Measurements from ENCODE around the gene ZNF560.
"Not testable (repeated sequence)": the region's sequence is repeated elsewhere in the genome, so short reads cannot be mapped to it uniquely, and the experiment has no call there.

The ZNF560 gene

DNA sequence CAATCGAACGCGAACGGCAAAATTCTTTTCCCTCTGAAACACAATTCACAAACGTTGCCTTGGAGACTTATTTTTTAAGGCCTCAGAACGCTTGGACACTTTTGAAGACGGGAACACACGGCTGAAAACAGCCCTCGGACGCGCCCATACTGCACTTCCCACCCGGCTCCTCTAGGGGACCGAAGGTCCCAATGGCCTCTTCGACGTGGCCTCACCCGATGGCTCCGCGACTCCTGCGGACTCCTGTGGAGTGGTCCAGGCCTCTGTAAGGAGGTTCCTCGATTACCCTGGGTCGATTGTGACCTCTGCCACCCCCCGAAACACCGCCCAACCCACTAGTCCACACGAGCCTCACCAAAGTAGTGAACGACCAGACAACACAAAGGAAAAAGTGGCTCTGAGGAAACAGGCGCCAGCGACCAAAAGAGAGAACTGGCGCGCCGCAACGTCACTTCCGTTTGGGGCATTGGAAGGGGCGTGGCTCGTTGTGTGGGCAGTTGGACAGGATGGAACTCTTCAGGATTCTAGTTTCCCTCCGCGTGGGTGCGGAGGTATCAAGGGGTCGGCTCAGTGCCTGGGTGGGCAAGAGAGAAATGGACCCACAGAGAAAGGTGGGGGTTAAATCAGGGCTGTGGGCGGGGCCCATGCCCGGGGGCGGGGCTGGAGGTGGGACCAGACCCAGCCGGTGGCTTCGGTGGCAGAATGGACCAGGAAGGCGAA is at the start of gene ZNF560:
TSS of gene ZNF560 (minus strand) at position 434 of the 720 bp plus-strand sequence. CDS start 23,303 bp downstream, outside the sequence.
- peak; percentile 3 to 10 for DNase-seq

DNA sequence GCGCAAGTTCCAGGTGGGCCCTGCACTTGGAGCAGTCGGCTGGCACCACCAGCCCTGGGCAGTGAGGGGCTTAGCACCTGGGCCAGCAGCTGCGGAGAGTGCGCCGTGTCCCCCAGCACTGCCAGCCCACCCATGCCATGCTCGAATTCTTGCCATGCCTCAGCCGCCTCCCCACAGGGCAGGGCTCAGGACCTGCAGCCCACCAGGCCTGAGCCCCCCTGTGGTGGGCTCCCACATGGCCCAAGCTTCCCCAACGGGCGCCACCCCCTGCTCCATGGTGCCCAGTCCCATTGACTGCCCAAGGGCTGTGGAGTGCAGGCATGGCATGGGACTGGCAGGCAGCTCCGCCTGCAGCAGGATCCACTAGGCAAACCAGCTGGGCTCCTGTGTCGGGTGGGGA is 49.5 kb upstream of the ZNF560 start:
- DNase-seq = no peak

DNA sequence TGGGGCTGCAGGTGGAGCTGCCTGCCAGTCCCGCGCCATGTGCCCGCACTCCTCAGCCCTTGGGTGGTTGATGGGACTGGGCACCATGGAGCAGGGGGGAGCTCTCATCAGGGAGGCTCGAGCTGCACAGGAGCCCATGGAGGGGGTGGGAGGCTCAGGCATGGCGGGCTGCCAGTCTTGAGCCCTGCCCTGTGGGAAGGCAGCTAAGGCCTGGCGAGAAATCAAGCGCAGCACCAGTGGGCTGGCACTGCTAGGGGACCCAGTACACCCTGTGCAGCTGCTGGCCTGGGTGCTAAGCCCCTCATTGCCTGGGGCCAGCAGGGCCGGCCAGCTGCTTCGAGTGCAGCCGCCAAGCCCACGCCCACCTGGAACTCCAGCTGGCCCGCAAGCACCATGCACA is 42.9 kb upstream of the ZNF560 start:
- not testable (repeated sequence) for DNase-seq

DNA sequence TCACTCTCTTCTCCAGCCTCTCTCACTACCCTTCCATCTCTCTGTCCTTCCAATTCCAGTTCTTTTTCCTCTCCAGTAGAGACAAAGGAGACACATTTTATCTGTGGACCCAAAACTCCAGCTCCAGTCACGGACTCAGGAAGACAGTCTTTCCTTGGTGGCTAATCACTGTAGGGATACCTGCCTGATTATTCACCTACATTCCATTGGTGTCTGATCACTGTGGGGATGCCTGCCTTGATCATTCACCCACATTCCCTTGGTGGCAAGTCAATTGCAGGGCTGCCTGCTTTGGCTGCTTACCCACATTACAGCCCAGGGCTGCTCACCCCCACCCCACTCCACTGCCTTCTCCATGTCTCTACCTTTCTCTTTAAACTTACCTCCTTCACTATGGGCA is 41.5 kb upstream of the ZNF560 start:
- DNase-seq = not testable (repeated sequence)

DNA sequence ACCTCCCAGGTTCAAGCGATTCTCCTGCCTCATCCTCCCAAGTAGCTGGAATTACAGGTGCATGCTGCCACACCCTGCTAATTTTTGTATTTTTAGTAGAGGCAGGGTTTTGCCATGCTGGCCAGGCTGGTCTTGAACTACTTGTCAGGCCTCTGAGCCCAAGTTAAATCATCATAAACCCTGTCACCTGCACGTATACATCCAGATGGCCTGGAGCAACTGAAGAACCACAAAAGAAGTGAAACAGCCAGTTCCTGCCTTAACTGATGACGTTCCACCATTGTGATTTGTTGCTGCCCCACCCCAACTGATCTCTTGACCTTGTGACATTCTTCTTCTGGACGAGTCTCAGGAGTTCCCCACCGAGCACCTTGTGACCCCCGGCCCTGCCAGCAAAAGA is 40.8 kb upstream of the ZNF560 start:
- not testable (repeated sequence) for DNase-seq

DNA sequence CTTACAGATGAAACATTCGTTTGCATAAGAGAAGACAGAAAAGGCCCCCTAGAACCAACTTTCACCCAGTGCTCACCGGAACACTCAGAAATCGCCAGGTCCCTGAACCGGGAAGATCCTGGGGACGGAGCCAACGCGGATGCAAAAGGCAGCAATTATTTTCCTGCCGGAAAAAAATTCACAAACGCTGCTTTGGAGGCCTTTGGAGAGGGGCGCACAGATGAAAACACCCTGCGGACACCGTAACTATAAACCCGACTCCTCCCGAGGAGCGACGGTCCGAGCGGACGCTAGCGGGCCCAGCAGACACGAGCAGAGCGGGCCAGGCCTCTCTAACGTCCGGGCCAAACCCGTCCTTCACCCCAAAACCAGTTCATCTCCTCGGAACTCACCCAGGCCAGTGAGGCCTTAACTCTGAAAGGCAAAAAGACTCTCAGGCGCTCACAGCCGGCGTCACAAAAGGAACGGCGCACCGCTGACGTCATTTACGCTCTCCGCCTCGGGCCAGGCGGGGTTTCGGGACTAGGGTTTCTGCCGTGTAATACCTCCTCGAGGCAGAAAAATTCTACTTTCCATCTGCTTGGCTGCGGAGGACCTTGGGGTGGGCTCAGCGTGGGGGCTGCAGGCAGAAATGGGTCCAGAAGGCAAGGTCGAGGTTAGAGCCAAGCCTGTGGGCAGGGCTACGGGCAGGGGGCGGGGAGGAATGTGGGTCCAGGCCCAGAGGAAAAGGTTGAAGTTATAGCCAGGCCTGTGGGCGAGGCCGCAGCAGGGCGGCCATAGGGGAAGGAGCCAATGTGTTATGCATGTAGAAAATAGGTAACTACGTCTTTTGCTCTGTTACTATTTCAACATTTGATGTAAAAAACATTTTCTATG is 40.0 kb upstream of the ZNF560 start, which contains the start of gene ZNF426:
TSS of gene ZNF426 (minus strand) at position 463 of the 876 bp plus-strand sequence. CDS start 2,413 bp downstream, outside the sequence.
- DNase-seq = peak; percentile 87 to 91

DNA sequence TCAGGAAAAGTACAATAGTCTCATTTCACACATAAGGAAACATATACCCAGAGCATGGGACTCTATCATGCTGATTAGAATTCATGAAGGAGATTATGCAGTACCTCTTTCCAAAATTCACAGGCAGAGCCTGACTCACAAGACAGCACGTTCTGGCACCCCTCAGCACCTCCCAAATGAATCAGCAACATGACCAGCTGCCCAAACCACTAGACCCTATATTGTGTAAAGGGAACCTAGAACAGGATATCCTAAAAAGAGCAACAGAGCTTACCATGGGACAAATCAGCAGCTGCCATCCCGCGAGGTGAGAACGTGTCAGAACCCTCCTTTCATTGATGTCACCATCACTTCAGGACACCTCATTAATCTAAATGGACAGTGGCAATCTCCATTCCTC is 37.5 kb upstream of the ZNF560 start:
- no peak for DNase-seq

DNA sequence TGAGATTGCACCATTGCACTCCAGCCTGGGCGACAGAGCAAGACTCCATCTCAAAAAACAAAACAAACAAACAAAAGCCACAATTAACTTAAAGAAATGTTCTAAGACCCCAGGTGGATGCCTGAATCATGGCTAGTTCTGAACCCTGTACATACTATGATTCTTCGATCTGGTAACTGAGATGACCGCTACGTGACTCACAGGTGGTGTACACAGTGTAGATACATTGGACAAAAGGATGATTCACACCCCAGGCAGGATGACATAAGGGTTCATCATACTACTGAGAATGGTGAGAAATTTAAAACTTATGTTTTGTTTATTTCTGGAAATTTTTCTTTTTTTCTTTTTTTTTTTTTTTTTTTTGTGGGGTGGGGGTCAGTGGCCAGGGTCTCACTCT is 33.5 kb upstream of the ZNF560 start:
- DNase-seq = peak in 1 of 2 experiments; percentile 13

DNA sequence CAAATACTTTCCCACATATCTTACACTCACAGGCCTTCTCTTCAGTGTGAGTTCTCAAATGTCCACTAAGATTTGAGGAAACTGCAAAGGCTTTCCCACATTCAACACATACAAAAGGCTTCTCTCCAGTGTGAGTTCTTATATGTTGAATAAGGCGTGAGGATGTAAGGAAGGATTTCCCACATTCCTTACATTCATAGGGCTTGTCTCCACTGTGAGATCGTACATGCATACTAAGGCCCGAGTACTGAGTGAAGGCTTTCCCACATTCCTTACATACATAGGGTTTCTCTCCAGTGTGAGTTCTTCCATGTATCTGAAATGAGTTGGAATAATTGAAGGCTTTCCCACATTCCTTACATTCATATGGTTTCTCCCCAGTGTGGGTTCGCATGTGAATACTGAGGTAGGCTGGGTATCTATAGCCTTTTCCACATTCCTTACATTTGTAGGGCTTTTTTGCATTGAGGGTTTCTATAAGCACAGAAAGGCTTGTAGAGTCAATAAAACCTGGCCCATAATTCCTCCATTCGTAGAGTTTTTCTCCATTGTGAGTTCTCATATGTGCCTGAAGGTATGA is 30.4 kb upstream of the ZNF560 start:
- DNase-seq = no peak

DNA sequence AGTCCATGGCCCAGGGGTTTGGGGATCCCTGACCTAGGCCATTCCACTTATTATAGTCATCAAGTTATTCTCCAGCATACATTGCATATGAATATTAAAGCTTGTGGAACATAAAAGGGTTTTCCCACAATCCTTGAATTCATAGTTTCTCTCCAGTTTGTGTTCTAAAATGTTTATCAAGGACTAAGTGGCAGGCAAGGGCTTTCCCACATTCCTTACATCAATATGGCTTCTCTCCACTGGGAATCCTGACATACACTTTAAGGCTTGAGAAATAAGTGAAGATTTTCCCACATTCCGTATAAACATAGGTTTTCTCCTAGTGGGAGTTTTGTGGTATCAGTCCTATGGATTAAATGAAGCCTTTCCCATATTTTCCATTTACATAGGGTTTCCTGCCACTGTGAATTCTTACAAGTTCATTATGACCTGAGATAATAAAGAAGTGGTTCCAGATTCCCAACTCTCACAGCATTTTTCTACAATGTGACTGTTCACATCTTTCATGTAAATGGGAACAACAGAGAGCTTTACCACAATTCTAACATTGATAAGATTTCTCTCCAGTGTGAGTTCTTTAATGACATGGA is 25.6 kb upstream of the ZNF560 start:
- DNase-seq = no peak

DNA sequence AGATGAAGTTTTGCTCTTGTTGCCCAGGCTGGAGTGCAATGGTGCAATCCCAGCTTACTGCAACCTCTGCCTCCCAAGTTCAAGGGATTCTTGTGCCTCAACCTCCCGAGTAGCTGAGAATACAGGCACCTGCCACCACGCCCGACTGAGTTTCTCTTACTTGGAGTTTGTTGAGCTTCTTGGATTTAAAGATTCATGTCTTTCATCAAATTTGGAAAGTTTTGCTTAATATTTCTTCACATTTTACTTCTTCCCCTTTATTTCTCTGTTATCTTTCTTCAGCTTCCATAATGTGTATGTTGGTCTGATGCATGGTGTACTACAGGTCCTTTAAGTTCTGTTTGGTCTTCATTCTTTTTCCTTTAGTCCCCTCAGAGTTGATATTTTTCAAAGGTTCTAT is 8.9 kb upstream of the ZNF560 start:
- DNase-seq = no peak

DNA sequence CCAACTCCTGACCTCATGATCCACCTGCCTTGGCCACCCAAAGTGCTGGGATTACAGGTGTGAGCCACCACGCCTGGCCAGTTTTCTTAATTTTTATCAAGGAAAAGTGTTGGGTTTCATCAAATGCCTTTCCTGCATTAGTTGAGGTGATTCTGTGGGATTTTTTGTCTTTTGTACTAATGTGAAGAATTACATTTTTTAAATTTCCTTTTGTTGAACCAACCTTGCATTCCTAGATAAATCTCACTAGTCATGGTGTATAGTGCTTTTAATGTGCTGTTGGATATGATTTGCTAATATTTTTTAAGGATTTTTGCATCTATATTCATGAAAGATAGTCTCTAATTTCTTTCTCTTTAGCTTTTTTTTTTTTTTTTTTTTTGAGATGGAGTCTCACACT is 2.4 kb upstream of the ZNF560 start:
- no peak for DNase-seq

DNA sequence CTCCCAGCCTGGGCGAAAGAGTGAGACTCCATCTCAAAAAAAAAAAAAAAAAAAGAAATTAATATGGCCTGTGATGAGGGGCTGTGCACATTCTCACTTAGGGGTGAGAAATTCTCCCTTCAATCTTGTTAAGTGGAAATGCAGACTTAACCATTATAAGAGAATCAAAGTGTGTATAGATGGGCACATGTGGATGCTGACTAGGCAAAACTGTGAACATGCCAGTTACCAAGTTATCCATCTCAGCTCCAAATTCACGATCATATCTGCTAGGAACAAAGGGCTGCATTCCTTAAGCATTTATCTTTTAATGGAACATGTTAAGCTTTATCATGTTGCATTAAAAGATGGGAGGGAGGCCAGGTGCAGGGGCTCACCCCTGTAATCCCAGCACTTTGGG is 4.3 kb downstream of the ZNF560 start:
- no peak for DNase-seq

DNA sequence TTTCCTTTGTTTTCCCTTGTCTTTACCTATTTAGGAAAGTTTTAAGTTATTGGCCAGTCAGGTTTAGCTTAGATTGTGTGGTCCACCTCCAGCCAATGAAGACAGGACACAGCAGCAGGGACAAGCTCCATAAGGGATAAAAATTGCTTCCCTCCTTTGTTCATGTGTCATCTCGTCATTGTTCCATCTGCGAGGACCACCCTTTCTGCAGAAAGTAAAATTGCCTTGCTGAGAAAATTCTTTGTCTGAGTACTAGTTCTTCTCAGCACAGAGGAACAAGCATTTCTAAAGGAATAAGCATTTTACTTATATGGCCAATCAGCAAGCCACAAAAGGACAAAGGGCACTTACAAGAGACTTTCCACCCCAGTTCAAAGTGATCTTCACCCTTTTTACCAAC is 11.4 kb downstream of the ZNF560 start:
- no peak for DNase-seq

DNA sequence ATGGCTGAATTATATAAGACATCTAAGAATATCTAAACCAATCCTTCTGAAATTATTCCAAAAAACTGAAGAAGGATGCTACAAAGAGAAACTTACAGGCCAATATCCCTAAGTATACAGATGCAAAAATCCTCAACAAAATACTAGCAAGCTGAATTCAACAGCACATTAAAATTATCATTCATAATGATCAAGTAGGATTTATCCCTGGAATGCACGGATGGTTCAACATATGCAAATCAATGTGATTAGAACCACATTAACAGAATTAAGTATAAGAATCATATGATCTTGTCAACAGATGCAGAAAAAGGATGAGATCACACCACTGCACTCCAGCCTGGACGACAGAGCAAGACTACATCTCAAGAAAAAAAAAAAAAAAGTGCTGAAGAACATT is 13.3 kb downstream of the ZNF560 start:
- DNase-seq = no peak

DNA sequence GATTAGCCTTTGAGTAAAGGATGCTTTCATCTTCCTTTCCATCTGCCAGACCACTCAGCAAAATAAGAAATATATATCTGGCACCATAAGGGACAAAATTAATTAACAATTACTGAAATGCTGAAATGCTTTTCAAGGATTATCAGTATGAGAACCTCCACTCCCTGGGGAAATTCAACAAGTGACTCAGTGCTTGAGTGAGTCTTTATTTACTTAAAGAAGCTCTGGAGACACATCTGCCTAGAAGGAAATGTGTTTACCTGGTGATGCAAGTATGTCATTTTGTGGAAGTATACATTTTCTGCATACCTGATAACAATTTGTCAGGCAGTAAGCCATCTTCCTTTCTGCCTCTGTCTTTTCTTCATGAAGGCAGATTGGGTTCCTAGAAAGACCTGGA is 23.4 kb downstream of the ZNF560 start:
- no peak for DNase-seq

DNA sequence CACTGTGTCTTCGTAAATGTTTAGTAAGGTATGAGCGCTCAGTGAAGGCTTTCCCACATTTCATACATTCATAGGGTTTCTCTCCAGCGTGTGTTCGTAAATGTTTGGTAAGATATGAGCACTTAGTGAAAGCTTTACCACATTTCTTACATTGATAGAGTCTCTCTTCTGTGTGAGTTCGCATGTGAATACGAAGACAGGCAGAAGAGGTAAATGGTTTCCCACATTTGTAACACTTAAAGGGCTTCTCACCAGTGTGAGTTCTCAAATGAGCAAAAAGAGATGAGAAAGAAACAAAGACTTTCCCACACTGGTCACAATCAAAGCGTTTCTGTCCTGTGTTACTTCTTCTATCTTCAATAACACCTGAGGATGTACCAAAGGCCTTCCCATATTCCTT is 31.3 kb downstream of the ZNF560 start:
- no peak for DNase-seq

DNA sequence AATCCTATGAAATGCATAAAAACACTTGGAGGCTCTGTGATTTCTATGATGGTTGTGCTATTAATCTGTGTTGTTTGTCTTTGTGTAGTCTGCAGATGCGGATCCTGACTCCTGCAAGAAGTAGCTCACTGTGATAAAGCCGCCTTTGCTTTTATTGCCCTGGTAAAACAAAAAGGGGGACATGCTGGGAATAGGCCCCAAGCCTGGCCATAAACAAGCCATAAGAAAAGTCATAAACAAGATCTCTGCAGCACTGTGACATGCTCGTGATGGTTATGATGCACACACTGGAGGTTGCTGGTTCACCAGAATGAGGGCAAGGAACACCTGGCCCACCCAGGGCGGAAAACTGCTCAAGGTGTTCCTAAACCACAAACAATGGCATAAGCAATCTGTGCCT is 36.5 kb downstream of the ZNF560 start:
- DNase-seq = no peak

DNA sequence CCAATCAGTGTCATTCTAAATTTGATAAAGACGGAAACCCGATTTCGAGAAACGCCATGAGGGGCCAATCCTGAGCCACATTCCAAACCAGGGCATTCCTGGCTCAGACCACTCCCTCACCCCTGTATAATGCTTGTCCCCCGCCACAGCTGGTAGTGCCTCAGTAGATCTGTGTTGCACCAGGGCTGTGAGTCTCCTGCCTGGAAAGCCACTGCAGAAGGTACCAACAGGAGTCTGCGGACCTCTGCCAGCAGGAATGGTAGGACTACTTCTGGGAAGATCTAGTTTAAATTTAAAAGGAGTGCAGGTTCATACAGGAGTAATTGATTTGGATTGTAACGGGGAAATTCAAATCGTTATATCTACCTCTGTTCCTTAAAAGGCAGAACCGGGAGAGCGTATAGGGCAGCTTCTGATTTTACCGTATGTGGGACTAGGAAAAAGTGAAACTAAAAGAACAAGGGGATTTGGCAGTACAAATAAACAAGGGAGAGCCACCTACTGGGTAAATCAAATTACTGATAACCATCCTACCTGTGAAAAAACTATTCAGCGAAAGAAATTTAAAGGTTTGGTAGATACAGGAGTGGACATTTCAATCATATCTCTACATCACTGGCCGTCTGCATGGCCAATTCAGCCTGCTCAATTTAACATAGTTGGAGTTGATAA is 42.3 kb downstream of the ZNF560 start:
- no peak for DNase-seq

DNA sequence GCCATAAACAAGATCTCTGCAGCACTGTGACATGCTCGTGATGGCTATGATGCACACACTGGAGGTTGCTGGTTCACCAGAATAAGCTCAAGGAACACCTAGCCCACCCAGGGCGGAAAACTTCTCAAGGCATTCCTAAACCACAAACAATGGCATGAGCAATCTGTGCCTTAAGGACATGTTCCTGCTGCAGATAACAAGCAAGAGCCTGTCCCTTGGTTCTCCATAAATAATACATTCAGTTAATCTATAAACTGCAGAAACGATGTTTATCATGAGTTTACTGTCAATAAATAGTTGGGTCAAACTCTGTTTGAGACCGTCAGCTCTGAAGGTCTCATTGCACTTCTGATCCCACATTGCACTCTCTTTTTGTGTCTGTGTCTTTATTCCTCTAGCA is 44.5 kb downstream of the ZNF560 start:
- no peak for DNase-seq

DNA sequence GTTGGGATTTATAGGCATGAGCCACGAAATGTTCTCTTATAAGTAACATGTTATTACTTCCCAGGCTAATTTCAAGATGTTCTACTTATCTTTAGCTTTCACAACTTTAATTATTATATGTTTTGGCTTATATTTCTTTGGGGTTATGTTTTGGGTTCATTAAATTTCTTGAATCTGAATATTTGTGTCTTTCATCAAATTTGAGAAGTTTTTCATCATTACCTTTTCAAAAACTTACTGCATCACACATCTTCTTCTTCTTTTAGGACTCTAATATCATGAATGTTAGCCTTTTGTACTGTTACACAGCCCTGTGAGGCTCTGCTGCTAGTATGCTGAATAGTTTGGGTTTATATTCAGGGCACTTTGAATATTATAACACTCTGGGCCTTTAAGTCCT is 53.4 kb downstream of the ZNF560 start:
- no peak for DNase-seq

DNA sequence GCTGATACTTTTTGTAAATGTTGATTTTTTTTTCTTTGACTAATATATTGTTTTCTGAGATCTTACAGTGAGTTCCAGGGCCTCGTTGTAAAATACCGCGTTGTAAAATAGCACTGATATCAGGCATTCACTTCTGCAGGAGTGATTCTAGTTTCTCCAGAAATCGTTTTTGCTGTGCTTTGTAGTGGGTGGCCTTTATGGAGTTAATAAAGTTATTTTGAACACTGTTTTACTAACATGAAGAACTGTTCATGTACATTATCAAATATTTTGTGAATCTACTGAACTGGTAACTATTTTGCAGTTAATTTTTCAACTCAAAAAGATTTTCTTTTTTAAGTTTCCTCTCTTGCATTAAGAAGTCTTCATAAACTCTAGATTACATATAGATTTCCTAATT is 62.1 kb downstream of the ZNF560 start:
- no peak for DNase-seq
